GM13977 (cell line): ENCODE measurements around the gene PRDM11.

Experiments
- DNase-seq: peaks from one replicate; pipeline ENCODE4 v3.0.0; 2012; ENCODE audit warnings: low spot score
- in situ Hi-C: fragments of 300-500 bp; cut with MboI; formaldehyde crosslinking; loops from one replicate; pipeline ENCODE4 v1.12.0; 2022; ENCODE audit warnings: low sequenced_read_pairs, low pct_unique_long_range_greater_than_20kb, mixed read lengths, inconsistent platforms; ENCODE audit not compliant: unreplicated experiment
- TF ChIP-seq, protein P1 (sequence below): IDR thresholded peaks from 2 replicates; pipeline ENCODE4 v1.5.1; 2012; ENCODE audit warnings: mild to moderate bottlenecking, control low read depth; ENCODE audit not compliant: insufficient read depth; ENCODE audit errors: extremely low read depth, missing control alignments

The PRDM11 gene

DNA sequence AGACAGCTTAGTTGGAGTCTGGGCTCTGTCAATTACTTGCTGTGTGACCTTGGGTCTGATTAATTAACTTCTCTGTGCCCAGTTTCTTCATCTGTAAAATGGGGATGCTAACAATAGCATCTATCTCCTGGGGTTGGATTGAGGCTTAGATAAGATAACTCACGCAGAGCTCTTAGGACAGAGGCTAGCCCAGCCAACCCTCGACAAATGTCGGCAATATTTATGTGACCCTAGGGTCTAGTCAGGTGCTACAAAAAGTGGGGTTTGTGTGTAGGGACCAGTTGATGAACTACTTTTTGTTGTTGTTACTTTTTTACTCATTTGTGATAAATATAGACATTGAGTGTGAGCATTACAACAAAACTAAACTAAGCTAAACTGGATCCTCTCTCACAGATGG, 117.3 kb downstream of the PRDM11 start:
- DNase-seq: no peak
- in situ Hi-C loops: no loop called here
- TF ChIP-seq, protein P1, sequence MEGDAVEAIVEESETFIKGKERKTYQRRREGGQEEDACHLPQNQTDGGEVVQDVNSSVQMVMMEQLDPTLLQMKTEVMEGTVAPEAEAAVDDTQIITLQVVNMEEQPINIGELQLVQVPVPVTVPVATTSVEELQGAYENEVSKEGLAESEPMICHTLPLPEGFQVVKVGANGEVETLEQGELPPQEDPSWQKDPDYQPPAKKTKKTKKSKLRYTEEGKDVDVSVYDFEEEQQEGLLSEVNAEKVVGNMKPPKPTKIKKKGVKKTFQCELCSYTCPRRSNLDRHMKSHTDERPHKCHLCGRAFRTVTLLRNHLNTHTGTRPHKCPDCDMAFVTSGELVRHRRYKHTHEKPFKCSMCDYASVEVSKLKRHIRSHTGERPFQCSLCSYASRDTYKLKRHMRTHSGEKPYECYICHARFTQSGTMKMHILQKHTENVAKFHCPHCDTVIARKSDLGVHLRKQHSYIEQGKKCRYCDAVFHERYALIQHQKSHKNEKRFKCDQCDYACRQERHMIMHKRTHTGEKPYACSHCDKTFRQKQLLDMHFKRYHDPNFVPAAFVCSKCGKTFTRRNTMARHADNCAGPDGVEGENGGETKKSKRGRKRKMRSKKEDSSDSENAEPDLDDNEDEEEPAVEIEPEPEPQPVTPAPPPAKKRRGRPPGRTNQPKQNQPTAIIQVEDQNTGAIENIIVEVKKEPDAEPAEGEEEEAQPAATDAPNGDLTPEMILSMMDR: no peak

DNA sequence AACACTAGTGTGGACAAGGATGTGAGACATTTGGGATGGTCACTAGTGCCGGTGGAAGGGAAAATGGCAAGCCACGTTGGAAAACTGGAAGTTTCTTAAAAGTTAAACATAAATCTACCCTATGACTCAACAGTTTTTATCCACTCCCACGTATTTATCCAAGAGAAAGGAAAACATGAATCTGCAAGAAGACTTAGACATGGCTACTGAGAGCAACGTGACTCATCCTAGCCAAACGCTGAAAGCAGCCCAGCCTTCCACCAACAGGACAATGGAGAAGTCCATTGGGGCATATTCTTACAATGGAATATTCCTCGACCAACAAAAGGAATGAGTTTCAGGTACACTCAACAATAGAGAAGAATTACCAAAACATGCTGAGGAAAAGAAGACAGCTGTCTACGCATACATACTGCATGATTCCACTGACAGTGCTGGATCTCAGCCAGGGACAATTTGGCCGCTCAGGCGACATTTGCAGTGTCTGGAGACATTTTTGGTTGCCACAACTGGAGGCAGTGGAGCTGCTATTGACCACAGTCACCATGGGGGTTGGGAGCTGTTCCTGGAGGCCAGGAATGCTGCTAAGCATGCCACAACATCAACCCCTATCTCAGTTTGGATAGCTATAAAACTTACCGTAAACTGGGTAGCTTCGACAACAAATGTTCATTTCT, 118.5 kb downstream of the PRDM11 start:
- TF ChIP-seq, protein P1: no peak
- DNase-seq: no peak

DNA sequence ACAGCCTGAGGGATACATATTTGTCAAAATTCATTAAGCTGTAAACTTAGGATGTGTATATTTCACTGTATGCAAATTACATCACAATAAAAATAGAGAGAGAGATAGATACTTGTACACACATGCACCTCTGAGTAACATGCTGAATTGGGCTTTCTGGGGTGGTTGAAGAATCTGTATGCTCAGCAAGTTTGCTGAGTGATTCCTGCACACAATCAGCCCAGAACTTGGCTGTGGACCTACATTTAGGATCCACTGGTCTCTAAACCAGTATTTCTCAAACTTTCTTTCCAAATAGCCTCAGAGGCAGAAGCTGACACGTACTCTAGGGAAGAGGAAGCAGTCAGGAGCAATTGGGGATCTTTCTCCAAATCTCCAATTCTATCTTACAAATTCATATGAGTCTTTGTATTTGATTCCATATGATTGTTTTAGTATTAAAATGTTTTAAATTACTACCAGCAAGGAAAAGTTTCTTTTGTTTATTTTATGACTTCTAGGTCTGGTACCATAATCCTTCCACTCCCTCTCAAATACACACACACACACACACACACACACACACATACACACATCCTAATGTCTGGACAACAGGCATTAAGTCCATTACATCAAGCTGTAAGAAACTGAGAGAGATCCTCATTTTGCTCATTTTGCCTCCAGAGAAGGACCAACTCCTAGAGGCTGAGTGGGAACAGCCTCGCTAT, 119.7 kb downstream of the PRDM11 start:
- in situ Hi-C loops: no loop called here
- TF ChIP-seq, protein P1: no peak

More for the DNA sequence above, 118.5 kb downstream of the PRDM11 start:
- in situ Hi-C loops: no loop called here

DNA sequence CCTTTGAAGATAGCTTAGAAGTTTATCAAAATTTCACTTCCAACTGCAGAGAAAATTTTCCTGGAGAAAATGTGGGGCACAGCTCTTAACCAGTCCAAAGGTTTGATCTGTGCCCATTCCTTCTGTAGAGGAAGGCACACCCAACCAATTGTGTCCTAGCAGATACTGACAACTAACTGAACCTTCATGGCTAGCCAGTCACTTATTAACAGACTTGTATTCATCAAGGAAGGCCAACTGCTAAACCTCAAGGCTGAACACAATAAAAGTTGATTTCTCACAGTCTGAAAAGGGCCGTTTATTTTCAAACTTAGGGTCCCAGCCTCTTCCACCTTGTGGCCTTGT, 120.2 kb downstream of the PRDM11 start:
- in situ Hi-C loops: no loop called here
- TF ChIP-seq, protein P1: no peak
- no peak for DNase-seq

More for the DNA sequence above, 119.7 kb downstream of the PRDM11 start:
- DNase-seq: no peak

DNA sequence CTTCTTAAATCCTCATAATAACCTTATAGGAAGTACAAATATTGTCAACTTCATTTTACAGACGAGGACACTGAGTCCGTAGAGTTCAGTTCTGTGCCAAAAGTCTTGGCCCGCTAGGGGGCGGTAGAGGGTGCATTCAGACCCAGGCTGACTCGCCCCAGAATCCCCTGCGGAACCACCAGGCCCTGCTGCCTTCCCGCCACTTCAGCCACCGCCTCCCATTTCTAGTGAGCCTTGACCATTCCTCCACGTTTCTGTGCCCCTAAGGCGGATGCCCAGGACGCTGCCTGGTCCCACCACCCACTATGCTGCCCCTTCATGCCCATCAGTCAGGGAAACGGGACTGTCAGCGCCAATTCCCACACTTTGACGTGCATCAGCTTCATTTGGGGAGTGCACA, 120.6 kb downstream of the PRDM11 start:
- TF ChIP-seq, protein P1: peak; percentile 37
- in situ Hi-C loops: no loop called here
- peak; percentile 40 for DNase-seq

- in situ Hi-C loops: no loop called here
- no peak for DNase-seq
- TF ChIP-seq, protein P1: no peak
Observed at GRCh38 chr11:45267652-45268299, 121.3 kb downstream of the PRDM11 start.
